CD1c-positive myeloid dendritic cell (primary cell): ENCODE results near the gene SLITRK1.

Experiments
- DNase-seq: peaks from one replicate; pipeline ENCODE4 v3.0.0-alpha.2; 2016; ENCODE audit errors: extremely low spot score

The SLITRK1 gene

GRCh38 chr13:83865161-83866137, 16.8 kb downstream of the SLITRK1 start:
- no peak for DNase-seq

- no peak for DNase-seq
Observed at GRCh38 chr13:83853771-83854170, 28.5 kb downstream of the SLITRK1 start.

GRCh38 chr13:83845106-83845505, 37.2 kb downstream of the SLITRK1 start:
- DNase-seq, result no peak

- no peak for DNase-seq
Observed at GRCh38 chr13:83839146-83839545, 43.1 kb downstream of the SLITRK1 start.

- DNase-seq, result no peak
Observed at GRCh38 chr13:83831796-83832195, 50.5 kb downstream of the SLITRK1 start.

GRCh38 chr13:83829810-83830209, 52.5 kb downstream of the SLITRK1 start:
- DNase-seq, result no peak

GRCh38 chr13:83827338-83827737, 54.9 kb downstream of the SLITRK1 start:
- no peak for DNase-seq
